HCT116 (cell line): ENCODE results near the gene RINL. TPM values are rescaled to one million over a fixed set of nuclear protein-coding genes. Genes with fewer than 3 reads are reported as not detected.

Experiments used
- ATAC-seq: fragments of 200-7000 bp; cut with Tn5 transposase; 2 replicates; pipeline ENCODE4 v1.9.1; 2020; ENCODE audit warnings: mild to moderate bottlenecking, moderate library complexity
- BruUV-seq: library from RNA; stranded (reverse); fragments of 400-500 nt; replicated peaks from 2 replicates; lab custom pipeline; 2021; lab: Mats Ljungman, UMichigan
- CTCF ChIA-PET: fragments of 300-600 bp; sonication (Branson Sonifier 250); formaldehyde crosslinking; loops from one replicate; lab custom pipeline; 2021; ENCODE audit warnings: antibody characterized with exemption; lab: Charles Lee
- POLR2A ChIA-PET: fragments of 300-600, 350-600 bp; sonication (Branson Sonifier 250); formaldehyde crosslinking; loops from one replicate; lab custom pipeline; 2021; ENCODE audit warnings: antibody characterized with exemption; lab: Charles Lee
- RAD21 ChIA-PET, 2 experiments: fragments of 300-600 bp; sonication (Branson Sonifier 250); formaldehyde crosslinking; loops; one replicate each; lab custom pipeline; 2023; ENCODE audit warnings: low total read pairs in 2 of 2; ENCODE audit not compliant: uncharacterized antibody in 2 of 2, unreplicated experiment in 2 of 2, low non-redundant PET in 1 of 2; lab: Charles Lee
- DNase-seq: peaks from one replicate; pipeline ENCODE4 v3.0.0-alpha.2; 2010; ENCODE audit warnings: low read depth, low spot score
- H2AFZ ChIP-seq: fragments of 200-600 bp; shearing (Covaris generic), sonication (generic); 2 replicates; pipeline ENCODE4 v1.6.1; 2017; ENCODE audit warnings: low read depth, mixed run types, mixed read lengths, antibody characterized with exemption, low read length; ENCODE audit not compliant: poor library complexity, severe bottlenecking
- H3K27ac ChIP-seq: 2 replicates; pipeline ENCODE4 v1.5.1; 2012; ENCODE audit warnings: low read depth, low read length
- H3K27me3 ChIP-seq: fragments of 200-600 bp; sonication (generic); 2 replicates; pipeline ENCODE4 v1.6.1; 2016; ENCODE audit warnings: mixed run types, low read length, mixed read lengths; ENCODE audit not compliant: insufficient read depth
- H3K36me3 ChIP-seq, 2 experiments: fragments of 200-500 bp in 1 of 2; fragments of 200-600 bp in 1 of 2; sonication (Bioruptor generic) in 1 of 2; sonication (generic) in 1 of 2; 2 replicates each; pipeline versions ENCODE4 v1.5.1 to v1.6.1; 2014 to 2016; ENCODE audit warnings: low read length in 2 of 2, inconsistent platforms in 1 of 2, mixed read lengths in 1 of 2, mixed run types in 1 of 2; ENCODE audit not compliant: insufficient read depth in 2 of 2, control insufficient read depth in 1 of 2
- H3K4me1 ChIP-seq, 2 experiments: fragments of 200-600 bp in 1 of 2; sonication (generic) in 1 of 2; 2 replicates each; pipeline versions ENCODE4 v1.5.1 to v1.6.1; 2012 to 2017; ENCODE audit warnings: low read length in 2 of 2, inconsistent platforms in 1 of 2, mild to moderate bottlenecking in 1 of 2, mixed read lengths in 1 of 2, mixed run types in 1 of 2, moderate library complexity in 1 of 2; ENCODE audit not compliant: insufficient read depth in 2 of 2, control insufficient read depth in 1 of 2
- H3K4me2 ChIP-seq: fragments of 200-600 bp; sonication (generic); 2 replicates; pipeline ENCODE4 v1.6.1; 2017; ENCODE audit warnings: mixed run types, low read length, mixed read lengths
- H3K4me3 ChIP-seq, 2 experiments: fragments of 200-600 bp in 1 of 2; sonication (generic) in 1 of 2; replicated peaks in 1 of 2; 2 replicates each; pipeline ENCODE4 v1.5.1; 2011 to 2016; ENCODE audit warnings: low read length in 2 of 2, control low read depth in 1 of 2, low read depth in 1 of 2, mild to moderate bottlenecking in 1 of 2, mixed read lengths in 1 of 2, mixed run types in 1 of 2
- H3K79me2 ChIP-seq: fragments of 200-600 bp; sonication (generic); 2 replicates; pipeline ENCODE4 v1.6.1; 2017; ENCODE audit warnings: mild to moderate bottlenecking, mixed run types, low read length, moderate library complexity, mixed read lengths; ENCODE audit not compliant: insufficient read depth
- H3K9ac ChIP-seq: fragments of 200-600 bp; sonication (generic); 2 replicates; pipeline ENCODE4 v1.6.1; 2016; ENCODE audit warnings: low read length, mixed read lengths
- H3K9me2 ChIP-seq: fragments of 200-600 bp; sonication (generic), shearing (Covaris generic); 2 replicates; pipeline ENCODE4 v1.6.1; 2017; ENCODE audit warnings: mixed run types, mild to moderate bottlenecking, moderate library complexity; ENCODE audit not compliant: insufficient read depth
- H3K9me3 ChIP-seq, 2 experiments: fragments of 200-500 bp in 1 of 2; fragments of 200-600 bp in 1 of 2; sonication (Bioruptor generic) in 1 of 2; sonication (generic) in 1 of 2; 2 replicates each; pipeline ENCODE4 v1.6.1; 2014 to 2017; ENCODE audit warnings: low read length in 2 of 2, mixed read lengths in 2 of 2, inconsistent platforms in 1 of 2, low read depth in 1 of 2, mild to moderate bottlenecking in 1 of 2, mixed run types in 1 of 2, moderate library complexity in 1 of 2; ENCODE audit not compliant: control insufficient read depth in 1 of 2, insufficient read depth in 1 of 2
- H4K20me1 ChIP-seq: fragments of 200-600 bp; sonication (generic), shearing (Covaris generic); 2 replicates; pipeline ENCODE4 v1.6.1; 2017; ENCODE audit warnings: mixed run types, mild to moderate bottlenecking, moderate library complexity; ENCODE audit not compliant: insufficient read depth
- ATF3 ChIP-seq: IDR thresholded peaks from 2 replicates; pipeline ENCODE4 v1.6.1; 2012
- CBX3 ChIP-seq: IDR thresholded peaks from 2 replicates; pipeline ENCODE4 v1.6.1; 2012; ENCODE audit warnings: low read depth
- CEBPB ChIP-seq: IDR thresholded peaks from 2 replicates; pipeline ENCODE4 v1.6.1; 2012; ENCODE audit warnings: low read depth
- EGR1 ChIP-seq: IDR thresholded peaks from 2 replicates; pipeline ENCODE4 v1.6.1; 2012; ENCODE audit warnings: low read depth
- EZH2 ChIP-seq: fragments of 200-600 bp; sonication (generic); IDR thresholded peaks from 2 replicates; pipeline ENCODE4 v1.6.1; 2017; ENCODE audit warnings: antibody characterized with exemption, mixed run types
- EZH2phosphoT487 ChIP-seq: fragments of 200-600 bp; IDR thresholded peaks from 2 replicates; pipeline ENCODE4 v1.6.1; 2018; ENCODE audit warnings: antibody characterized with exemption, borderline replicate concordance
- JUND ChIP-seq: IDR thresholded peaks from 2 replicates; pipeline ENCODE4 v1.6.1; 2012
- MAX ChIP-seq: IDR thresholded peaks from 2 replicates; pipeline ENCODE4 v1.6.1; 2012
- POLR2A ChIP-seq: IDR thresholded peaks from 2 replicates; pipeline ENCODE4 v1.7.0; 2011; ENCODE audit warnings: borderline replicate concordance; ENCODE audit not compliant: insufficient read depth, insufficient read length; ENCODE audit errors: extremely low read depth
- POLR2AphosphoS5 ChIP-seq: IDR thresholded peaks from 2 replicates; pipeline ENCODE4 v1.6.1; 2011; ENCODE audit warnings: mild to moderate bottlenecking, low read depth, low read length, moderate library complexity
- RAD21 ChIP-seq: IDR thresholded peaks from 2 replicates; pipeline ENCODE4 v1.6.1; 2012; ENCODE audit warnings: low read depth, mild to moderate bottlenecking
- SIN3A ChIP-seq: IDR thresholded peaks from 2 replicates; pipeline ENCODE4 v1.6.1; 2012; ENCODE audit warnings: low read depth
- YY1 ChIP-seq: IDR thresholded peaks from 2 replicates; pipeline ENCODE4 v1.6.1; 2011; ENCODE audit warnings: low read length, low read depth, moderate library complexity, mild to moderate bottlenecking; ENCODE audit not compliant: insufficient replicate concordance; ENCODE audit errors: extremely low read depth
- ZFX ChIP-seq: fragments of 450-650 bp; IDR thresholded peaks from 2 replicates; pipeline ENCODE4 v1.6.1; 2017
- ZNF274 ChIP-seq: fragments of 200-500 bp; sonication (Bioruptor generic); IDR thresholded peaks from 2 replicates; pipeline ENCODE4 v1.6.1; 2014; ENCODE audit warnings: mild to moderate bottlenecking, low read depth, low read length, inconsistent platforms
- intact Hi-C: fragments of 100-400 bp; cut with micrococcal nuclease; formaldehyde crosslinking; loops from 2 replicates; pipeline ENCODE4 v1.10.0; 2022
- total RNA-seq: library from RNA; stranded (reverse); gene quantifications from one replicate; pipeline ENCODE4 v1.2.1, GENCODE V29; 2021; ENCODE audit not compliant: unreplicated experiment
- TF ChIP-seq, protein P1 (sequence below): IDR thresholded peaks from 2 replicates; pipeline ENCODE4 v1.6.1; 2012; ENCODE audit warnings: low read depth
- TF ChIP-seq, protein P2 (sequence below): IDR thresholded peaks from 2 replicates; pipeline ENCODE4 v1.6.1; 2011; ENCODE audit warnings: mild to moderate bottlenecking, low read length, moderate library complexity; ENCODE audit not compliant: insufficient replicate concordance; ENCODE audit errors: extremely low read depth
- TF ChIP-seq, protein P3 (sequence below), 3 experiments: fragments of 200-600 bp in 1 of 3; sonication (generic) in 1 of 3; IDR thresholded peaks in 2 of 3; conservative IDR thresholded peaks in 1 of 3; 2 replicates each; pipeline ENCODE4 v1.5.1; 2012 to 2017; ENCODE audit warnings: low read depth in 2 of 3, low read length in 2 of 3, antibody characterized with exemption in 1 of 3, borderline replicate concordance in 1 of 3, control low read depth in 1 of 3, mild to moderate bottlenecking in 1 of 3, mixed read lengths in 1 of 3, mixed run types in 1 of 3, moderate library complexity in 1 of 3; ENCODE audit not compliant: insufficient read depth in 1 of 3

RINL gene
- total RNA-seq, 1 experiment from 2014 or later, result 28.6 TPM

DNA sequence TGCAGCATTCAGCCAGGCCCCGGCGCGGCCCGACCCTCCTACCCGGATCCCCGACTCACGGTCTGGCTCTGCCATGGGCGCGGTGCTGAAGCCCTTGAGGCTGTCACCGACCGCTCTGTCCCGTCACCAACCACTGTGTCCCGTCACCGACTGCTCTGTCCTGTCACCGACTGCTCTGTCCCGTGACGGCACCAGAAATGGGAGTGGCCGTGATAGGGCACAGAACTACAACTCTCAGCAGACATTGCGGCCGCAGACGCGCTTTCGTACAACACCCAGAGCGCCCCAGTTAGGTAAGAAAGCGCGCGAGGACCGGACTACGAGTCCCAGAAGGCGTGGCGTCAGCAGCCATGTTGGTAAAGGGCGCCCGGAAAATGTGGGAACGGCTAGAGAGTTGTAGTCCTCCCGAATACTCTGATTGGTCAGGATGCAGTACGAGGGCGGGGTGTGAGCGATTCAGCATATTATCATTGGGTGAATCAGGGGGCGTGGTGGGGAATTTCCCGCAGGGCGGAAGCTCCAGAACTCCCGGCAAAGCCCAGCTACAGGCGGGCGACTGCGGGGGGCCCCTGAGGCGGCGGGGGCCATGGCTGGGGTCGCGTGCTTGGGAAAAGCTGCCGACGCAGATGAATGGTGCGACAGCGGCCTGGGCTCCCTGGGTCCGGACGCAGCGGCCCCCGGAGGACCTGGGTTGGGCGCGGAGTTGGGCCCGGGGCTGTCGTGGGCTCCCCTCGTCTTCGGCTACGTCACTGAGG, 21.5 kb upstream of the RINL start, which contains the start of the genes NFKBIB and SIRT2:
TSS of gene NFKBIB (plus strand) at position 523 of the 755 bp plus-strand sequence. CDS start at position 587, 64 bp downstream.
TSS of gene SIRT2 (minus strand) at position 172 of the 755 bp plus-strand sequence. CDS start at position 75, 97 bp downstream.
- intact Hi-C loops, result loop anchor here (1.0 kb wide), 1 partner anchor 49 kb away; no protein-coding TSS in a partner anchor
- RAD21 ChIA-PET, result no interaction called here
- TF ChIP-seq, protein P1, sequence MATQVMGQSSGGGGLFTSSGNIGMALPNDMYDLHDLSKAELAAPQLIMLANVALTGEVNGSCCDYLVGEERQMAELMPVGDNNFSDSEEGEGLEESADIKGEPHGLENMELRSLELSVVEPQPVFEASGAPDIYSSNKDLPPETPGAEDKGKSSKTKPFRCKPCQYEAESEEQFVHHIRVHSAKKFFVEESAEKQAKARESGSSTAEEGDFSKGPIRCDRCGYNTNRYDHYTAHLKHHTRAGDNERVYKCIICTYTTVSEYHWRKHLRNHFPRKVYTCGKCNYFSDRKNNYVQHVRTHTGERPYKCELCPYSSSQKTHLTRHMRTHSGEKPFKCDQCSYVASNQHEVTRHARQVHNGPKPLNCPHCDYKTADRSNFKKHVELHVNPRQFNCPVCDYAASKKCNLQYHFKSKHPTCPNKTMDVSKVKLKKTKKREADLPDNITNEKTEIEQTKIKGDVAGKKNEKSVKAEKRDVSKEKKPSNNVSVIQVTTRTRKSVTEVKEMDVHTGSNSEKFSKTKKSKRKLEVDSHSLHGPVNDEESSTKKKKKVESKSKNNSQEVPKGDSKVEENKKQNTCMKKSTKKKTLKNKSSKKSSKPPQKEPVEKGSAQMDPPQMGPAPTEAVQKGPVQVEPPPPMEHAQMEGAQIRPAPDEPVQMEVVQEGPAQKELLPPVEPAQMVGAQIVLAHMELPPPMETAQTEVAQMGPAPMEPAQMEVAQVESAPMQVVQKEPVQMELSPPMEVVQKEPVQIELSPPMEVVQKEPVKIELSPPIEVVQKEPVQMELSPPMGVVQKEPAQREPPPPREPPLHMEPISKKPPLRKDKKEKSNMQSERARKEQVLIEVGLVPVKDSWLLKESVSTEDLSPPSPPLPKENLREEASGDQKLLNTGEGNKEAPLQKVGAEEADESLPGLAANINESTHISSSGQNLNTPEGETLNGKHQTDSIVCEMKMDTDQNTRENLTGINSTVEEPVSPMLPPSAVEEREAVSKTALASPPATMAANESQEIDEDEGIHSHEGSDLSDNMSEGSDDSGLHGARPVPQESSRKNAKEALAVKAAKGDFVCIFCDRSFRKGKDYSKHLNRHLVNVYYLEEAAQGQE, result no peak
- TF ChIP-seq, protein P2, sequence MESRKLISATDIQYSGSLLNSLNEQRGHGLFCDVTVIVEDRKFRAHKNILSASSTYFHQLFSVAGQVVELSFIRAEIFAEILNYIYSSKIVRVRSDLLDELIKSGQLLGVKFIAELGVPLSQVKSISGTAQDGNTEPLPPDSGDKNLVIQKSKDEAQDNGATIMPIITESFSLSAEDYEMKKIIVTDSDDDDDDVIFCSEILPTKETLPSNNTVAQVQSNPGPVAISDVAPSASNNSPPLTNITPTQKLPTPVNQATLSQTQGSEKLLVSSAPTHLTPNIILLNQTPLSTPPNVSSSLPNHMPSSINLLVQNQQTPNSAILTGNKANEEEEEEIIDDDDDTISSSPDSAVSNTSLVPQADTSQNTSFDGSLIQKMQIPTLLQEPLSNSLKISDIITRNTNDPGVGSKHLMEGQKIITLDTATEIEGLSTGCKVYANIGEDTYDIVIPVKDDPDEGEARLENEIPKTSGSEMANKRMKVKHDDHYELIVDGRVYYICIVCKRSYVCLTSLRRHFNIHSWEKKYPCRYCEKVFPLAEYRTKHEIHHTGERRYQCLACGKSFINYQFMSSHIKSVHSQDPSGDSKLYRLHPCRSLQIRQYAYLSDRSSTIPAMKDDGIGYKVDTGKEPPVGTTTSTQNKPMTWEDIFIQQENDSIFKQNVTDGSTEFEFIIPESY, result no peak
- TF ChIP-seq CBX3, result no peak; the same call in 1 of the 2 replicates
- no peak for TF ChIP-seq EZH2phosphoT487
- TF ChIP-seq EZH2, result no peak
- no peak for TF ChIP-seq ZNF274
- TF ChIP-seq, protein P3, sequence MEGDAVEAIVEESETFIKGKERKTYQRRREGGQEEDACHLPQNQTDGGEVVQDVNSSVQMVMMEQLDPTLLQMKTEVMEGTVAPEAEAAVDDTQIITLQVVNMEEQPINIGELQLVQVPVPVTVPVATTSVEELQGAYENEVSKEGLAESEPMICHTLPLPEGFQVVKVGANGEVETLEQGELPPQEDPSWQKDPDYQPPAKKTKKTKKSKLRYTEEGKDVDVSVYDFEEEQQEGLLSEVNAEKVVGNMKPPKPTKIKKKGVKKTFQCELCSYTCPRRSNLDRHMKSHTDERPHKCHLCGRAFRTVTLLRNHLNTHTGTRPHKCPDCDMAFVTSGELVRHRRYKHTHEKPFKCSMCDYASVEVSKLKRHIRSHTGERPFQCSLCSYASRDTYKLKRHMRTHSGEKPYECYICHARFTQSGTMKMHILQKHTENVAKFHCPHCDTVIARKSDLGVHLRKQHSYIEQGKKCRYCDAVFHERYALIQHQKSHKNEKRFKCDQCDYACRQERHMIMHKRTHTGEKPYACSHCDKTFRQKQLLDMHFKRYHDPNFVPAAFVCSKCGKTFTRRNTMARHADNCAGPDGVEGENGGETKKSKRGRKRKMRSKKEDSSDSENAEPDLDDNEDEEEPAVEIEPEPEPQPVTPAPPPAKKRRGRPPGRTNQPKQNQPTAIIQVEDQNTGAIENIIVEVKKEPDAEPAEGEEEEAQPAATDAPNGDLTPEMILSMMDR (IDR thresholded peaks at IDR 0.05 in 2 of 3, conservative IDR thresholded peaks at IDR 0.05 in 1 of 3; ENCODE audit: borderline replicate concordance in 1 of 3, insufficient read depth in 1 of 3, low read depth in 2 of 3, low read length in 2 of 3), result no peak
- peak; percentile 80 for TF ChIP-seq SIN3A
- no peak for TF ChIP-seq ATF3
- TF ChIP-seq EGR1, result peak; percentile 63; the same call in 1 of the 2 replicates
- TF ChIP-seq MAX, result peak; percentile 66
- TF ChIP-seq POLR2A, result peak; percentile 43
- TF ChIP-seq POLR2AphosphoS5, result peak; percentile 60
- no peak for TF ChIP-seq CEBPB
- 0 out of 2 replicates have a peak, but pooled peaks have one; percentile 5 for TF ChIP-seq ZFX
- TF ChIP-seq YY1, result peak; percentile 99
- no peak for TF ChIP-seq RAD21
- TF ChIP-seq JUND, result no peak

More for the DNA sequence above, 21.5 kb upstream of the RINL start, which contains the start of the genes NFKBIB and SIRT2:
- Histone ChIP-seq H4K20me1 (no peaks in the 10 kb centered on the region), H3K4me2 (peak within 1 kb of the TSS; percentile 79), H3K27me3 (no peaks in the 10 kb centered on the region), H3K9me2 (no peaks in the 10 kb centered on the region), H3K36me3 (no peaks in the 10 kb centered on the region; a peak in 1 of 4 replicates), H3K79me2 (peaks cover 20% of the 10 kb centered on the region), H3K4me1 (peaks cover 0 to 18% of the 10 kb centered on the region in 2 experiments; a peak in 2 of 4 replicates), H3K9ac (peak within 1 kb of the TSS; percentile 74), H3K27ac (peak within 1 kb of the TSS; percentile 59), H3K9me3 (peaks cover 0 to 5% of the 10 kb centered on the region in 2 experiments; a peak in 1 of 4 replicates), H2AFZ (no peak within 1 kb of the TSS), H3K4me3 (peak within 1 kb of the TSS; percentile 68 to 85)
- peak; percentile 100 for DNase-seq
- peak; percentile 94 for ATAC-seq
- CTCF ChIA-PET, result interaction anchor here (0.8 to 1.5 kb wide), 6 partner anchors 12 to 497 kb away, joined by 3 to 12 read pairs (median 4); partner anchors contain the start of genes FAM98C, MRPS12 and SARS2
- POLR2A ChIA-PET, result interaction anchor here (1.2 to 1.7 kb wide), 4 partner anchors 12 to 31 kb away, joined by 3 to 7 read pairs (median 4); partner anchors contain the start of genes MRPS12, RINL and SARS2
- no TSS peak for BruUV-seq
